ENCODE measurements around the gene TMEM132D.

The TMEM132D gene

DNA sequence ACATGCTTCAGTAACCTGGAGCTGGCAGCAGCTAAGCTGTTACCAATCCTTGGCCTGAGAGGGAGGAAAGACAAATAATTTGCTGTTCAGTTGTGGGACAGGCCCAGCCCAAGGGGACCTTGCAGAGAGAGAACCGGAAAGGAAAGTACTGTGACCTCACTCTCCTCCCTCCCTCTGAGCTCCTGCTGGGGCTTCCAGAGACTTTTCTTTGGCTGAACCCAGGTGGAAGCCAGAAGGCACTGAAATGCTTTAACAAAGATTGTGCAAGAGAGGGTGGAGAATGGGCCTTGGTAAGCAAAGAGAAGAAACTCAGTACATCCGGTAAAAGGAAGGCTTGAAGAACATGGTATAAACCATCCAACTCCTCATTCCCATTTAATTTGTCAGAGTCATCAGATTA is 593.5 kb downstream of the TMEM132D start:
- DNase-seq = no peak

DNA sequence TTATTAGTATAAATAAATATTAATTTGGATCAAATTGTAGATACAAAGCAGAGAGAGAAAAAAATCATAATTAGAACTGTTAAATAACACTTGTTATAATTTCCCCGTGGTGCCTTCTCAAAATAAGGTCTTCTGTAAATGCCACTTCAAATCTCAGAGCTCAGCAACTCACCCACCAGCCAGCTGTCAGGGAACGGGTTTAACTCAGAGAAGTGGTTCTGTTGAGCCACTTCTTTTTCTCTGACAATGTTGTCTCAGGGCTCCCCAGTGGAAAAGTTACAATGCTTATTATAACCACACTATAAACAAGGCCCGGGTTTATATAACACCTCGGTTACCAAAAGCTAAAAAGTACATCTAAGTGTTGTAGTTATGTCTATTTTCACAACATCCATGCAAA is 598.0 kb downstream of the TMEM132D start:
- DNase-seq = no peak

- no peak for DNase-seq
These were observed 599.3 kb downstream of the TMEM132D start for GRCh38 chr12:129304529-129304928.

DNA sequence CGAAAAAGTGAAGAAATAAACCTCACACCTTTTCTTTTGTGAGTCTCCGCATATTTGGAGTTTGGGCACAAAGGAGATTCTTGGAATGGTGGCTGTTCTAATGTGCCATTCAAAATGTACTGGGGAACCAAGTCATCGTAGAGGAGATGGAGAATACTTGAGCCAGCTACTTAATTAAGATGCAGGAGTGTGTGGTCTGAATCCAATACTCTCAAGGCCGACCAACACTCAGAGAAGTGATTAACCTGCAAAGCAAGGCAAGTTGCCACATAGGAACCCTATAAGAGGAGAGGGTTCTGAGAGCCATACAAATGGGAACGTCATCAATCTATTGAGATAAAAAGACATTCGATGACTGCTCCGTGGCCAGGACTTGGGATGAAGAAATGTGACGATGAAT is 603.8 kb downstream of the TMEM132D start:
- no peak for DNase-seq

GRCh38 chr12:129298921-129299320 is 604.9 kb downstream of the TMEM132D start:
- no peak for DNase-seq

DNA sequence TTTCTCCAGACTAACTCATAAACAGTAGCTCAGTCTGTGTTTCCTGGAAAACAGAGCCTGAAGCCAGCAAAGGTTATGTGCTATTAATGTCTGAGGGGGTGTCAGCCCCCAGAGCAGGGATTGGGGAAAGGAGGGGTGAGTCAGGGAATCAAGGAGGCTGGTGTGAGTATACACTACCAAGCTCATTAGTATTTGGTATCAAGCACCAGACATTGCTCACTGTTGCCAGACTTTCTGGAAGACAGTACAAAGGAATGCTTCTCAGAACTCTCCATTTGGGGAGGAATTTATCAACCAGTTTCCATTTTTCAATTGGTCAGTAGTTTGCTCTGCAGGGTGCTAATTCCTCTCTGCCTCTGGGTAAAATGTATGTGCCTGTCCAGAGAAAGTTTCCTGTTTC is 607.2 kb downstream of the TMEM132D start:
- no peak for DNase-seq

GRCh38 chr12:129294868-129295267 is 609.0 kb downstream of the TMEM132D start:
- no peak for DNase-seq

DNA sequence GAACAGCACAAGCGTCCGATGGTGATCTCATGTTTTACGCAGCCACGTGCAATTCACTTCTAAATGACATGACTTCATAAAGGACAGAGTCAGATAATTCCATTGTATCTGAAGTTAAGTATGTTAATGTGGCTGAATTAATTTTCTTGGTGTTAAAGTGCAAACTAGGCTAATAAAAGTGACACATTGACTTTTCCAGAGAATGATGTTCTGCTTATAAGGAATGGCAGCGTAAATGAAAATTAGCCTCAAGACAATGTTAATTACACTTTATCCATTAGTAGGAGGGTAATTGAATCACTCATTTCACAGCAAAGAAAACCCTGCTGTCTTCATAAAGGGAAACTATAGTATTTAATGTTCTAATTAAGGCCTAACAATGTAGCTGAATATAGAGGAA is 624.1 kb downstream of the TMEM132D start:
- DNase-seq = no peak

DNA sequence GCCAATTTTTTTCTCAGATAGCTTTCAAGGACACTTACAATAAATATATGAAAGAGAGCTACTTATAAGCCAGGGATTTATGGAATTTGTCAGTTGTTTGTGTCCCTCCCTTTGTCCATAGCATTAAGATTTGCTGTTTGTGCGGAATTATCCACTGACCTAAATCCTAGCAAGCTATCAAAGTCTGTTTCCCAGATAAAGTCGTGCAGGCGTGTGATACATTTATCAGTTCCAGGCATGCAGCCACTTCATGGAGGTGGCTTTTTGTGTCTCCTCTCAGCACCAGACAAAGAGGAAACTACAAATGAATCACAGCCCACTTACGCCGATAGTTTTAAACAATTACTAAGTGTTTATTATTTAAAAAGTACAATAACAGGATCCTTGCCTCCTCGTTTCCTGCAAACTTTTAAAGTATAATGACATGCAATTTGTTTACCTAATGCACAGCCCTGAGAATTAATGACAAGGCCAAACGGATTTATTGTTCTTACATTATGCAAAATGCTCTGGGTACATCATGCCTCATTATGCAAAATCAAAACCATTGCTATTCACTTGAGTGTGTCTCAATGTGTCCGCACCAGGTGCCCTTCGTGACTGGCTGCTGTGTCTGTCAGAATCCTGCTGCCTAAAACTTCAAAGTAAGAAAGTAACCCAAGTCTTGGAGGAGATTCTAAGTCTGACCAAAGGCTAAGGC is 627.3 kb downstream of the TMEM132D start:
- no peak for DNase-seq

- DNase-seq = no peak
These were observed 633.9 kb downstream of the TMEM132D start for GRCh38 chr12:129269756-129270495.

- DNase-seq = no peak
These were observed 645.0 kb downstream of the TMEM132D start for GRCh38 chr12:129258781-129259318.

GRCh38 chr12:129257524-129257923 is 646.3 kb downstream of the TMEM132D start:
- peak; percentile 27 for DNase-seq

GRCh38 chr12:129246630-129247029 is 657.2 kb downstream of the TMEM132D start:
- DNase-seq = no peak

DNA sequence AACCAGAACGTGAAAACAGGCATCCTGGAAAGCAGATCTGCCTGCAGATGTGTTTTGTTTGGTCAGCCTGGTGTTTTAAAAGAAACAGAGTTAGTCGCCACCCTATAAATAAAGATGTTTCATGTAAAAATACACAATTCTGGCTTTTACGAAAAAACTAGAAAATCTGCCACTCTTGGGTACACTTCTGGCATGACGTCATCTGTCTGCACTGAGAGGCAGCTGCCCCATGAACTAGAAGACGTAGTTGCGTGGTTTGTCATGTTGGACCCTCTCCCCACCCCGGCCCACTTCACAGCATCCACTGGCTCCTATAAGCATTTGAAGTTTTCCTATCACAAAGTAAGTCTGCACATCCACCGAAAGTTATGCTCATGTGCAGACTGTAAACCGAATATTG is 658.1 kb downstream of the TMEM132D start:
- DNase-seq = no peak

- DNase-seq = no peak
These were observed 662.0 kb downstream of the TMEM132D start for GRCh38 chr12:129241852-129242251.

DNA sequence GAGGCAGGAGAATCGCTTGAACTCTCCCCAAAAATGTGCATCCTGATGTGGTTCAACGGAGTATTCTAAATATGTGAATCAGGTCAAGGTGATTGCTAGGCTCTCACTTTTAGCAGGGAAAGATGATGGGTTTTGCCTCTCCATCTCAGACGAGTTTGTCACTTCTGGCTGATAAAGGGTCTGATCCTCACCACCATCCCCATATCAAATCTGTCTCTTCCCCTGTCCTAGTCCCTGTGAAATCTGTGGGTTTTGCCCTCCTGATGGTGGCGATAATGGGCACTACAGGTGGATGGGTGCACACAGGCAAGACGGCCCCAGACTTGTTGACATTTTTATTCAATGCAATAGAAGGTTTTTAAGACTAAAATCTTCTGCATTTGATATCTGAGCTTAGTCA is 665.9 kb downstream of the TMEM132D start:
- no peak for DNase-seq

GRCh38 chr12:129234209-129234608 is 669.6 kb downstream of the TMEM132D start:
- no peak for DNase-seq

GRCh38 chr12:129231491-129231890 is 672.3 kb downstream of the TMEM132D start:
- DNase-seq = no peak

- DNase-seq = no peak
These were observed 672.8 kb downstream of the TMEM132D start for GRCh38 chr12:129230995-129231394.

- DNase-seq = peak; percentile 94
These were observed 677.0 kb downstream of the TMEM132D start for GRCh38 chr12:129226851-129227250.

- DNase-seq = no peak
These were observed 677.8 kb downstream of the TMEM132D start for GRCh38 chr12:129226005-129226404.

GRCh38 chr12:129215556-129215955 is 688.3 kb downstream of the TMEM132D start:
- no peak for DNase-seq

GRCh38 chr12:129213551-129213950 is 690.3 kb downstream of the TMEM132D start:
- no peak for DNase-seq

Measured in NCI-H82 (cell line).